ENCODE measurements around the gene DLG1.
"Not testable (repeated sequence)": the region's sequence is repeated elsewhere in the genome, so short reads cannot be mapped to it uniquely, and the experiment has no call there.

DLG1 gene

GRCh38 chr3:197068077-197068476, 230.3 kb downstream of the DLG1 start:
- DNase-seq = no peak

GRCh38 chr3:197064771-197065170, 233.6 kb downstream of the DLG1 start:
- DNase-seq = peak; percentile 77

GRCh38 chr3:197062446-197062845, 236.0 kb downstream of the DLG1 start:
- DNase-seq = no peak

- not testable (repeated sequence) for DNase-seq
These were observed 246.8 kb downstream of the DLG1 start for GRCh38 chr3:197051637-197052036.

GRCh38 chr3:197050511-197050910, 247.9 kb downstream of the DLG1 start:
- no peak for DNase-seq

- no peak for DNase-seq
These were observed 255.9 kb downstream of the DLG1 start for GRCh38 chr3:197042539-197042938.

GRCh38 chr3:197041875-197042488, 256.4 kb downstream of the DLG1 start:
- DNase-seq = no peak

GRCh38 chr3:197040658-197041057, 257.8 kb downstream of the DLG1 start:
- peak; percentile 61 for DNase-seq

GRCh38 chr3:197038679-197039462, 259.5 kb downstream of the DLG1 start:
- DNase-seq = peak; percentile 68

GRCh38 chr3:197035577-197035976, 262.8 kb downstream of the DLG1 start:
- DNase-seq = no peak

- not testable (repeated sequence) for DNase-seq
These were observed 263.6 kb downstream of the DLG1 start for GRCh38 chr3:197034778-197035177.

- DNase-seq = not testable (repeated sequence)
These were observed 264.6 kb downstream of the DLG1 start for GRCh38 chr3:197033764-197034163.

- no peak for DNase-seq
These were observed 266.8 kb downstream of the DLG1 start for GRCh38 chr3:197031315-197032285.

- no peak for DNase-seq
These were observed 267.8 kb downstream of the DLG1 start for GRCh38 chr3:197030379-197031314.

- peak; percentile 63 for DNase-seq
These were observed 268.8 kb downstream of the DLG1 start, which contains the start of gene MELTF for GRCh38 chr3:197029511-197030167. Gene MELTF (minus strand): TSS chr3:197029817. CDS start chr3:197029702, 115 bp downstream.

GRCh38 chr3:197028728-197029510, 269.5 kb downstream of the DLG1 start:
- DNase-seq = peak; percentile 34

- DNase-seq = no peak
These were observed 270.3 kb downstream of the DLG1 start for GRCh38 chr3:197027896-197028727.

GRCh38 chr3:197027151-197027895, 271.1 kb downstream of the DLG1 start:
- no peak for DNase-seq

- DNase-seq = no peak
These were observed 271.9 kb downstream of the DLG1 start for GRCh38 chr3:197026481-197026866.

Data from NCI-H526 treated with DMSO at 0.1 percent for 48 hours (cell line).